Central memory CD8-positive, alpha-beta T cell (primary cell): ENCODE data around the gene BEST2.

Experiments used
- ATAC-seq: fragments of 150-1000 bp; cut with Tn5 transposase; replicated peaks from 2 replicates; pipeline ENCODE4 v1.10.0; 2022; ENCODE audit warnings: mild to moderate bottlenecking, moderate FRiP score, moderate number of reproducible peaks; ENCODE audit not compliant: poor library complexity, severe bottlenecking; ENCODE audit errors: extremely low read depth
- DNase-seq, 2 donors: peaks; one replicate each; pipeline ENCODE4 v3.0.0; 2021; ENCODE audit warnings: low spot score in 2 of 2
- H3K27ac Mint-ChIP-seq: one replicate; pipeline ENCODE4 v1.8.0; 2022; ENCODE audit warnings: low read depth, mild to moderate bottlenecking, moderate library complexity, mixed read lengths
- H3K27me3 Mint-ChIP-seq: one replicate; pipeline ENCODE4 v1.8.0; 2022; ENCODE audit warnings: mixed read lengths
- H3K36me3 Mint-ChIP-seq: one replicate; pipeline ENCODE4 v1.8.0; 2022; ENCODE audit warnings: mild to moderate bottlenecking, moderate library complexity, mixed read lengths; ENCODE audit not compliant: insufficient read depth
- H3K4me1 Mint-ChIP-seq: one replicate; pipeline ENCODE4 v1.8.0; 2022; ENCODE audit warnings: mixed read lengths
- H3K4me3 Mint-ChIP-seq: one replicate; pipeline ENCODE4 v1.8.0; 2022; ENCODE audit warnings: mild to moderate bottlenecking, moderate library complexity, mixed read lengths
- H3K9me3 Mint-ChIP-seq: one replicate; pipeline ENCODE4 v1.8.0; 2022; ENCODE audit warnings: mixed read lengths

BEST2 gene

DNA sequence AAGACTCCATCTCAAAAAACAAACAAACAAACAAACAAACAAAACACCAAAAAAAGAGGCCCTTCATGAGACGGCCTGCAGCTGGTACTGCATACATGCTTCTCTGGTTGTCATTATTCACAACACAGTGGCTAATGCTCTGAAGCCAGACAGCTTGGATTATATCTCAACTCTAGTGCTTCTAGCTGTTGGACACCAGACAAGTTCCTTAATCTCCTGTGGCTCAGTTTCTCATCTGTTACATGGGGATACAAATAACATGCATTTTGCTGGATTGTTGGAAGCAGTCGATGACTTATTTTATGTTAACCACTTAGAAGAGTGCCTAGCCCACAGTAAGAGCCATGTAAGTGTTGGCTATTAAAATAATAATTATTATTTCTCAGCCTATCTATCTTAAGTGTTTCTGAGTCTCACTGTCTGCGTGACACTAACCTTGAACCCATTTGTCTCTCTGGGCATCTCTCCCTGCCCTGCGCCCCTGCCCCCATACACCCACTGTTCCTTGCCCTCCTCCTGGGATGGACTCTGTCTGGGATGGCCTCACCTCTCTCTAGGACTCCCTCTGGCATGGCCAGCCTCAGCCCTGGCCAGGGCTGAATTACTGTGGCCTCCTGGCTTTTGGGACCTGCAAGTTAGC, 36.6 kb downstream of the BEST2 start:
- Mint-ChIP-seq H3K4me1 (peaks cover 20% of the 10 kb centered on the region), H3K36me3 (peaks cover 35% of the 10 kb centered on the region), H3K27ac (peak overlapping the region; percentile 97), H3K27me3 (no peaks in the 10 kb centered on the region), H3K4me3 (no peak overlapping the region), H3K9me3 (no peaks in the 10 kb centered on the region)
- DNase-seq (no peak), ATAC-seq (no peak)

GRCh38 chr19:12788682-12789097, 37.1 kb downstream of the BEST2 start:
- DNase-seq (peak in 1 of 2 donors; percentile 41), ATAC-seq (no peak)
- Mint-ChIP-seq H3K4me3 (peak overlapping the region; percentile 72), H3K9me3 (no peaks in the 10 kb centered on the region), H3K36me3 (peaks cover 39% of the 10 kb centered on the region), H3K27ac (peak overlapping the region; percentile 97), H3K27me3 (no peaks in the 10 kb centered on the region), H3K4me1 (peaks cover 20% of the 10 kb centered on the region)

DNA sequence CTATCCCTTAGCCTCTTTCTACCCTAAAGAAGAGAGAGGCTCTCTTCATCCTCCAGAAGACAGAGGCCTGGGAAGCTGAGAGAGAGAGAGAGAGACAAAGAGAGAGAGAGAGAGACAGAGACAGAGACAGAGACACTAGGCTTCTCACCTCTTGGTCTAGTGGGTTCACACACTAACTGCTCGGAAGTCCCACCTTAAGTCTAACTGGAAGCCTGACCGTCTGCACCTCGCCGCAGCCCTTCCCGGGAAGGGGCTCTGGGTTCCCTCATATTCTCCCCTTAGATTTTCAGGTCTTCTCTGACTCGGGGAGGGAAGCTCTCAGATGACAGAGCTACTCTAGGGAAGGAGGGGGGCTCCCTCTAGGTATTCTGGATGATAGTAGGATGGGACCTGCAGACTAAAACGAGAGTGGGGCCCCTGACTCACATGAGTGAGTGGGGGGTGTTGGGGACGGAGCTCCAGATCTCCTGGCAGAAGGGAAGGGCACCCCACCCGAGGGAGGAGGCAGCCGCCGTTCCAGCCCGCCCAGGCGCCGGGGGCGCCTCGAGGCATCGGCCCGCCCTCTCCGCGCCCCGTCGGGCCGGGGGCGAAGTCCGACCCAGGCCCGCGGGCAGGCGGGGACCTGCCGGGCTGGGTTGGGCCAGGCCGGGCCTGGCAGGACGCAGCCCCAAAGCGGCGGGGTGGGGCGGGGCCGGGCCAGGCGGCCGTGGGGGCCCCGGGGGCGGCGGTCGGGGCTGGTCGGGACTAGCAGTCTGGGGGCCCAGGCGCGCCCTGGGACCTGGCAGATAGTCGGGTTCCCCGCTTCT, 37.7 kb downstream of the BEST2 start:
- no peak for DNase-seq
- H3K4me3 Mint-ChIP-seq, result peak overlapping the region; percentile 96
- peaks cover 24% of the 10 kb centered on the region for H3K4me1 Mint-ChIP-seq
- no peak for ATAC-seq
- peaks cover 44% of the 10 kb centered on the region for H3K36me3 Mint-ChIP-seq
- H3K9me3 Mint-ChIP-seq, result no peaks in the 10 kb centered on the region
- H3K27ac Mint-ChIP-seq, result peak overlapping the region; percentile 97
- no peaks in the 10 kb centered on the region for H3K27me3 Mint-ChIP-seq

DNA sequence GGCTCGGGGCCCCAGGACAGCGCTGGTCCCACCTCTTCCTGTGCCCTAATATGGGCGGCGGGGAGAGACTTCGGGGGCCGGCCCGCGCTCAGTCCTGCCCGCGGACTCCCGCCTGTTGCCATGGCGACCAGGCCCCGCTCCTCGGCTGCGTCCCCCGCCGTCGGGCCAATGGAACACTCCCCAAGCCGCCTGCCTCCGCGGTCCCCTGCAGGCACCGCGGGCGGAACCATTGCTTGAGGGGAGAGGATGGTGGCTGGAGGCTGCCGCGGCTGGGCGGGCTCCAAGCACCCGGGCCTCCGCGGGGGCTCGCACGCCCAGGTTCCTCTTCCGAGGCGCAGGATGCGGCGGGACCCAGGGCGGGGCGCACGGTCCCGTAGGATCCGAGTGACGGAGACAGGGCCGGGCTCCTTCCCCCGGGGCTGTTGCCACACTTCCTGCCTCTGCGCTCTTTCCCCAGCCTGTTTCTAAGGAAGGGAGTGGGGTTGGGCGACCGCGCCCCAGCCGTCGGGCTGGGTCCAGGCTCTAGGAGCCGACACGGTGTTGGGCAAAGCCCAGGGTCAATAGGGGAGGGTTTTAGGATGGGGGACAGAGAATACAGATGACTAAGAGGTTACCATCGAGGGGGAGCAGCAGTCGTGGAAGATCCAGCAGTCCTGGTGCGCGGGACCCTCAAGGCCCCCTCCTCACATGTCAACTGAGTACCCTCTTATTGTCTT, 38.5 kb downstream of the BEST2 start:
- no peaks in the 10 kb centered on the region for H3K27me3 Mint-ChIP-seq

DNA sequence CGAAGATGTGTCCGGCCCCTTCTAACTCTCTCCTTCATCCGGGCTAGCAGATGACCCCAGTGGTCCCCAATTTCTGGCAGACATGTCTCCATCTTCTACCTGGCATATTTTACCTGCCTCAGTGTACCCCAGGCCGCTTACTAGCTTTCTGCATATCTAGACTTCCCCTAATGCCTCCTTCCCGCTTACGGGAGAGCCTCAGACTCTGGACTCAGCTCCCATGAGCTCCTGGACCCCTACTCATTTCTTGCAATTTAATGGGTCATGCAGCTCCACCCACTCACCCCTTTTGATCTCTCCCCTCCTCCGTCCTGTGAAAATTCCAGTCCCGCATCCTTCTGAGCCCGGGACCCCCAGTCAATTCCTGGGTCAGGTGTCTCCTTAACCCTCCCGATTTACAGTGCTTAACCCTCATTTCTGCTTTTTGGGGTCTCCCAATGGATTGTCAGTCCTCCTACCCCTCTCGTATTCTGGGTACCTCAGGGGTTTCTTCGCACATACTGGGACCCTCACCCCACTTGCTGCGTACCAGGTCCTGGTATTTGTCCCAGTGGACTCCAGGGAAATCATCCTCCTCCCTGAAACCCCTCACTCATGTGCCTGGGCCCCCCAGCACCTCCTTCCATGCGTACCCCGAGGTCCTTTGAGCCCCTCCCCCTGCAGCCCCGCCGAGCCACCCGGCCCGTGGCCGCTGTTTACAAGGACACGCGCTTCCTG, 39.2 kb downstream of the BEST2 start:
- DNase-seq (no peak), ATAC-seq (no peak)
- Mint-ChIP-seq H3K9me3 (no peaks in the 10 kb centered on the region), H3K27me3 (no peaks in the 10 kb centered on the region), H3K36me3 (peaks cover 50% of the 10 kb centered on the region), H3K4me3 (peak overlapping the region; percentile 96), H3K27ac (peak overlapping the region; percentile 97), H3K4me1 (peaks cover 30% of the 10 kb centered on the region)

More for the DNA sequence above, 38.5 kb downstream of the BEST2 start:
- peak overlapping the region; percentile 97 for H3K27ac Mint-ChIP-seq
- peaks cover 50% of the 10 kb centered on the region for H3K36me3 Mint-ChIP-seq
- ATAC-seq (peak; percentile 30), DNase-seq (peak; percentile 89 to 90)
- peak overlapping the region; percentile 96 for H3K4me3 Mint-ChIP-seq
- H3K9me3 Mint-ChIP-seq, result no peaks in the 10 kb centered on the region
- H3K4me1 Mint-ChIP-seq, result peaks cover 28% of the 10 kb centered on the region

DNA sequence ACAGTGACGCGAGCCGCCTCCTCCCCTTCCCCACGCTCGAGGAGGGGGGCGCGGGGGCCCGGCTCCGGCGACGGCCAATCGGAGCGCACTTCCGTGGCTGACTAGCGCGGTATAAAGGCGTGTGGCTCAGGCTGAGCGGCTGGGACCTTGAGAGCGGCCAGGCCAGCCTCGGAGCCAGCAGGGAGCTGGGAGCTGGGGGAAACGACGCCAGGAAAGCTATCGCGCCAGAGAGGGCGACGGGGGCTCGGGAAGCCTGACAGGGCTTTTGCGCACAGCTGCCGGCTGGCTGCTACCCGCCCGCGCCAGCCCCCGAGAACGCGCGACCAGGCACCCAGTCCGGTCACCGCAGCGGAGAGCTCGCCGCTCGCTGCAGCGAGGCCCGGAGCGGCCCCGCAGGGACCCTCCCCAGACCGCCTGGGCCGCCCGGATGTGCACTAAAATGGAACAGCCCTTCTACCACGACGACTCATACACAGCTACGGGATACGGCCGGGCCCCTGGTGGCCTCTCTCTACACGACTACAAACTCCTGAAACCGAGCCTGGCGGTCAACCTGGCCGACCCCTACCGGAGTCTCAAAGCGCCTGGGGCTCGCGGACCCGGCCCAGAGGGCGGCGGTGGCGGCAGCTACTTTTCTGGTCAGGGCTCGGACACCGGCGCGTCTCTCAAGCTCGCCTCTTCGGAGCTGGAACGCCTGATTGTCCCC, 39.9 kb downstream of the BEST2 start, which contains the start of gene JUNB:
Gene JUNB, plus strand, starts transcription at position 142 of the 706 bp plus-strand sequence. Its CDS starts 286 bp downstream, at position 428.
- Mint-ChIP-seq H3K36me3 (peaks cover 52% of the 10 kb centered on the region), H3K4me1 (peaks cover 38% of the 10 kb centered on the region), H3K4me3 (peak within 1 kb of the TSS; percentile 96), H3K27ac (peak within 1 kb of the TSS; percentile 97), H3K9me3 (no peaks in the 10 kb centered on the region), H3K27me3 (no peaks in the 10 kb centered on the region)
- ATAC-seq (peak; percentile 31), DNase-seq (peak; percentile 96)

GRCh38 chr19:12792051-12792852, 40.7 kb downstream of the BEST2 start:
- no peaks in the 10 kb centered on the region for H3K9me3 Mint-ChIP-seq
- ATAC-seq (no peak), DNase-seq (peak; percentile 63 to 65)
- peak overlapping the region; percentile 96 for H3K4me3 Mint-ChIP-seq
- no peaks in the 10 kb centered on the region for H3K27me3 Mint-ChIP-seq
- peak overlapping the region; percentile 97 for H3K27ac Mint-ChIP-seq
- peaks cover 39% of the 10 kb centered on the region for H3K4me1 Mint-ChIP-seq
- H3K36me3 Mint-ChIP-seq, result peaks cover 52% of the 10 kb centered on the region

- Mint-ChIP-seq H3K9me3 (no peaks in the 10 kb centered on the region), H3K4me3 (peak overlapping the region; percentile 96), H3K27ac (peak overlapping the region; percentile 97), H3K36me3 (peaks cover 52% of the 10 kb centered on the region), H3K27me3 (no peaks in the 10 kb centered on the region), H3K4me1 (peaks cover 39% of the 10 kb centered on the region)
- ATAC-seq (no peak), DNase-seq (peak in 1 of 2 donors; percentile 41)
Observed at GRCh38 chr19:12792853-12793289, 41.3 kb downstream of the BEST2 start.

GRCh38 chr19:12793290-12794195, 42.0 kb downstream of the BEST2 start:
- DNase-seq, result peak; percentile 95 to 96

DNA sequence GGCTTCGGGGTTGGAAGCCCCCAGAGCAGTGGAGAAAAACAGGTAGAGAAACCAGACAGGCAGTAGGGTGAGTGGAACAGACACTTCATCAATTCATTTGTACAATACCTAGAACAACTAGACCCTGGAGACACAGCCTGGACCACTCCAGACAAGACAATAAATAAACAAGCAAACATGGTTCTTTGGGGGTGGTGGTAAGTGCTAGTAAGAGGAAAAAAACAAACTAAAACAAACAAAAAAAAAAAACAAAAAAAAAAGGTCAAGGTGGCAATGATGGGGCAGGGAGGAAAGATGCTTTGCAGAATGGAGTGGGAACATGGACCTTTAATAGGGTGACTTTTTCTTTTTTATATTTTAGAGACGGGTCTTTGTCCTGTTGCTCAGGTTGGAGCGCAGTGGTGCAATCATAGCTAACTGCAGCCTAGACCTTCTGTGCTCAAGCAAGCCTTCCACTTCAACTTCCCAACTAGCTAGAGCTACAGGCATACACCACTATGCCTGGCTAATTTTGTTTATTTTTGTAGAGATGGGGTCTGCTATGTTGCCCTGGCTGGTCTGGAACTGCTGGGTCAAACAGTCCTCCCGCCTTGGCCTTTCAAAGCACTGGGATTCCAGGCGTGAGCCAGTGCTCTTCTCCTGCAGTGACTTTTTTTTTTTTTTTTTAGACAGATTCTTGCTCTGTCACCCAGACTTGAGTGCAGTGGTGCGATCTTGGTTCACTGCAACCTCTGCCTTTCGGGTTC, 42.8 kb downstream of the BEST2 start:
- Mint-ChIP-seq H3K4me1 (peaks cover 32% of the 10 kb centered on the region), H3K27ac (peak overlapping the region; percentile 97), H3K9me3 (no peaks in the 10 kb centered on the region), H3K27me3 (no peaks in the 10 kb centered on the region), H3K4me3 (peak overlapping the region; percentile 96), H3K36me3 (peaks cover 50% of the 10 kb centered on the region)
- DNase-seq, result no peak
- no peak for ATAC-seq

More at GRCh38 chr19:12793290-12794195, 42.0 kb downstream of the BEST2 start:
- peak overlapping the region; percentile 97 for H3K27ac Mint-ChIP-seq
- H3K4me1 Mint-ChIP-seq, result peaks cover 39% of the 10 kb centered on the region
- H3K36me3 Mint-ChIP-seq, result peaks cover 52% of the 10 kb centered on the region
- H3K9me3 Mint-ChIP-seq, result no peaks in the 10 kb centered on the region
- H3K4me3 Mint-ChIP-seq, result peak overlapping the region; percentile 96
- no peaks in the 10 kb centered on the region for H3K27me3 Mint-ChIP-seq
- ATAC-seq, result peak; percentile 48
